Astrocyte of the cerebellum (primary cell): ENCODE data around the gene C1QTNF1.
A peak's percentile ranks its signal among the peaks of the same experiment; 100 is the strongest.

Source experiments
- DNase-seq: peaks from one replicate; pipeline ENCODE4 v3.0.0-alpha.2; 2011; ENCODE audit warnings: low read depth
- H3K4me3 ChIP-seq: 2 replicates; pipeline ENCODE4 v1.5.1; 2011; ENCODE audit warnings: mild to moderate bottlenecking, low read depth, low read length, moderate library complexity
- in situ Hi-C: cut with HindIII; loops from 2 replicates; pipeline ENCODE4 v1.10.0; 2017; ENCODE audit warnings: low sequenced_read_pairs
- TF ChIP-seq, protein P1 (sequence below): IDR thresholded peaks from 2 replicates; pipeline ENCODE4 v1.5.1; 2012; ENCODE audit warnings: low read length, low read depth, moderate library complexity, mild to moderate bottlenecking; ENCODE audit errors: missing control alignments

Gene C1QTNF1

DNA sequence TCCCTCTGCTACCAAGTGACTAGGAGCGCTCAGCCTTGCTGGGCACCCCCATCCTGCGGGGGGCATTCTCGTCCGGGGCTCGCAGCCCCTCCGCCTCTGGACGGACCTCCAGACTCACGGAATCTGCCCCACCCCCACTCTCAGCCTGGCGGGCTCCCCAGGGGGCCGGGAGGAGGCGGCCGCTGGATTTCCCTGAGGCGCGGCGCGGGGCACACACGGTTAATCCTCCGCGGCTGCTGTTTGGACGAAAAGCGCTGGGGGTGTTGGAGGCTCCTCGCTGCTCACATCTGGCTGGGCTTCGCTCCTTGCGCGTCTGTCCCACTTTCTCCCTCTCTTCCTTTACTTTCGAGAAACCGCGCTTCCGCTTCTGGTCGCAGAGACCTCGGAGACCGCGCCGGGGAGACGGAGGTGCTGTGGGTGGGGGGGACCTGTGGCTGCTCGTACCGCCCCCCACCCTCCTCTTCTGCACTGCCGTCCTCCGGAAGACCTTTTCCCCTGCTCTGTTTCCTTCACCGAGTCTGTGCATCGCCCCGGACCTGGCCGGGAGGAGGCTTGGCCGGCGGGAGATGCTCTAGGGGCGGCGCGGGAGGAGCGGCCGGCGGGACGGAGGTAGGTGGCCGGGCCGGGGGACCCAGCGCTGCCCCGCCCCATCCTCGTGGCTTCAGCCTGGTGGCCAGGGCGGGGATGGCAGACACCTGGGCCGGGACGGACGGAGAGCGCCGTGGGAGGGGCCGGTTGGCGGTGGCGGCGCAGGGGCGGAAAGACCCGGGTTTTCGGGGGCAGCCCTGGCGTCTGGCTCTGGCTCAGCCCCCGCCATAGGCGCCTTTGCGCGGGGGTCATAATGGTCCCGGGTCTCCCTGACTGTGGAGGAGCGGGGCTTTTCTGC, at the start of gene C1QTNF1:
C1QTNF1 (plus strand) TSS at position 284 of the 886 bp plus-strand sequence. CDS start 19,800 bp downstream, outside the sequence.
- peak within 1 kb of the TSS; percentile 56 for H3K4me3 ChIP-seq
- DNase-seq, result no peak
- in situ Hi-C loops, result no loop called here
- TF ChIP-seq, protein P1, sequence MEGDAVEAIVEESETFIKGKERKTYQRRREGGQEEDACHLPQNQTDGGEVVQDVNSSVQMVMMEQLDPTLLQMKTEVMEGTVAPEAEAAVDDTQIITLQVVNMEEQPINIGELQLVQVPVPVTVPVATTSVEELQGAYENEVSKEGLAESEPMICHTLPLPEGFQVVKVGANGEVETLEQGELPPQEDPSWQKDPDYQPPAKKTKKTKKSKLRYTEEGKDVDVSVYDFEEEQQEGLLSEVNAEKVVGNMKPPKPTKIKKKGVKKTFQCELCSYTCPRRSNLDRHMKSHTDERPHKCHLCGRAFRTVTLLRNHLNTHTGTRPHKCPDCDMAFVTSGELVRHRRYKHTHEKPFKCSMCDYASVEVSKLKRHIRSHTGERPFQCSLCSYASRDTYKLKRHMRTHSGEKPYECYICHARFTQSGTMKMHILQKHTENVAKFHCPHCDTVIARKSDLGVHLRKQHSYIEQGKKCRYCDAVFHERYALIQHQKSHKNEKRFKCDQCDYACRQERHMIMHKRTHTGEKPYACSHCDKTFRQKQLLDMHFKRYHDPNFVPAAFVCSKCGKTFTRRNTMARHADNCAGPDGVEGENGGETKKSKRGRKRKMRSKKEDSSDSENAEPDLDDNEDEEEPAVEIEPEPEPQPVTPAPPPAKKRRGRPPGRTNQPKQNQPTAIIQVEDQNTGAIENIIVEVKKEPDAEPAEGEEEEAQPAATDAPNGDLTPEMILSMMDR, result peak; percentile 27

DNA sequence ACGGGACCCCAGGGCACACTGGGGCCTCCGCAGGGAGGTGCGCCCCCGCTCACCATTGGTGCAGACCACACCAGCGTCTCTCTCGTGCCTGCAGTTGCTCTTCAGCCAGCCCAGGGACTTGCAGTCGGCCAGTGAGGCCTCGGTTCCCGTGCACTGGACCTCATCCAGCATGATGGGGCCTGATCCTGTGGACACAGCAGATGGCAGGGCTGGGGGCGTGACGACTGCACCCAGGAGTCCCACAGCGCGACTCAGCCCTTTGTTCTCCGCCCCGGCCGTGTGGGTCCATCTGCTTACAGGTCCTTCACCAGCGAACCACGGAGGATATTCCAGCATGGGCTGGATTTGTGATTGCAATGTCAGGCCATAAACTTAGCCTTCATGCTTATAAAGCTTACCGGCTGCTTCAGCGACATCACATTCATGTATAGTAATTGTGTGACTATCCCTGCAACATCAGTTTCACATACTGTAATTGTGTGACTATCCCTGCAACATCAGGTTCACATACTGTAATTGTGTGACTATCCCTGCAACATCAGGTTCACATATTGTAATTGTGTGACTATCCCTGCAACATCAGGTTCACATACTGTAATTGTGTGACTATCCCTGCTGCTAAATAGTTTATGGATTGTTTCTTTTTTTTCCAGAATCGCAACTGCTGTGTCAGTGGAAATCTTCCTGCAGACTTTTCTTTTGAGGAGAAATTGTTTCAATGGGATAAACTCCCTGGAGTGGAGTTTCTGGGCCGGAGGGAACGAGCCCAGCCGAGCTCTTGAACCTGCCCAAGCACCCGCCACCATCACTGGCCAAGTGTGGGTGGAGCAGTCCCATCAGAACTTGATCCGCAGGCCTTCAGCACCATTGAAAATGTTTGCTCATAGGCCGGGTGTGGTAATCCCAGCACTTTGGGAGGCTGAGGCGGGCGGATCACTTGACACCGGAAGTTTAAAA, 49.1 kb upstream of the C1QTNF1 start:
- H3K4me3 ChIP-seq, result no peak overlapping the region
- peak; percentile 43 for DNase-seq
- in situ Hi-C loops, result no loop called here
- TF ChIP-seq, protein P1, result no peak

DNA sequence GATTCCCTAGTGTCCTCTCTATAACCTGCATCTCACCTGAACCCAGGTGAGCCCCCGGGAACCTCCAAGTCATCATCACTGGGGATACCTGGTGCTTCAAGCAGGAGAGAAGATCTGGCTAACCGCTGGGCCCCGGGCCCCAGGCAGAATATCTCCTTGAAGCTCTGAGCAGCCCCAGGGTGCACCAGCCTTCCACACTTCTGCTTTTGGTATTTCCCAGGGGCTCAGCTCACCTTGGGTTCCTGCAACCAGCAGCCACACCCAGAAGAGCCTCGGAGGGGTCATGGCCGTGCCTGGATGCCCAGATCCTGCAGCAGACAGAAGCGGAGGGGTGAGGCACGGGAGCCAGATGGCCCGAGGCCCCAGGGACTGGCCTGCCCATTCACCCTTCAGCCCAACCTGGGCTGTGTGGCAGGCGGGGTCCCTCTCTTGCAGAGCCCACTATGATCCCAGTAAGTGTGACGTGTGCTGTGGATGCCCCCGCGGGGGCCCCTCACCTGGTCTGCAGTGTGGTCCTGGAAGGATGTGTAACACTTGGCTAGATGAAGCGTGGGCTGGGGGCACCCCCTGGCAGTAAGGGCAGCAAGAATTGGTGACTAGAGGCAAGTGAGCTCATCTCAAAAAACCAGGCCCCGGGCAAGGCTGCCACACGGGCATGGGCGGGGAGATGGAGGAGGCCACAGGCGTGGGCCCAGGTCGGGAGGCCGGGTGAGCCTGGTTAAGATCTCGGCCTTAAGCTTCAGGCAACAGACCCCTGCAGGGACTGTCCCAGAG, 46.9 kb upstream of the C1QTNF1 start:
- in situ Hi-C loops, result no loop called here
- no peak overlapping the region for H3K4me3 ChIP-seq
- TF ChIP-seq, protein P1, result no peak
- DNase-seq, result no peak

DNA sequence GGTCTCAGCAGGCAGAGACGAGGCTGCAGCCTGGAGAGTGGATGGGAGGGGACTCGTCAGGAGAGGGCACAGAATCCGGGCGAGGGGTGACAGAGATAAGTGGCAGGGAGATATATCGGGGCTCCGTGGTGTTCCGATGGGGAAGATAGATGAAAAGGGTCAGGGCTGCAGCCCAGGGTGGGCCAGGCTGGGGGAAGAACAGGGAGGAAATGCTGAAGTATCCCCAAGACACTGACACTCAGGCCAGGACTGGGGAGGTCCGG, 46.4 kb upstream of the C1QTNF1 start:
- DNase-seq, result no peak
- in situ Hi-C loops, result no loop called here
- TF ChIP-seq, protein P1, result no peak
- peak overlapping the region; percentile 15 for H3K4me3 ChIP-seq

GRCh38 chr17:78977997-78978973, 45.7 kb upstream of the C1QTNF1 start:
- no peak for DNase-seq
- peak overlapping the region; percentile 15 for H3K4me3 ChIP-seq
- in situ Hi-C loops, result no loop called here
- TF ChIP-seq, protein P1, result no peak
